HEK293 (cell line): ENCODE results near the gene MCTP1.
A peak's percentile ranks its signal among the peaks of the same experiment; 100 is the strongest.

Experiments
- CTCF ChIA-PET: fragments of 350-600 bp; formaldehyde crosslinking; extraction: SDS; loops from one replicate; lab custom pipeline; 2021; ENCODE audit warnings: antibody characterized with exemption; lab: Yijun Ruan, JAX
- POLR2A ChIA-PET: fragments of 300-600 bp; formaldehyde crosslinking; extraction: SDS; loops from one replicate; lab custom pipeline; 2020; ENCODE audit warnings: antibody characterized with exemption, inconsistent platforms; lab: Yijun Ruan, JAX
- H3K27ac ChIP-seq: fragments of 200-500 bp; sonication (Bioruptor generic); 2 replicates; pipeline ENCODE4 v1.5.1; 2014; ENCODE audit warnings: low read depth, low read length, control low read depth, inconsistent platforms; ENCODE audit errors: extremely low read depth
- H3K36me3 ChIP-seq, 2 experiments: fragments of 200-500 bp in 1 of 2; sonication (Bioruptor generic) in 1 of 2; 1 replicate in 1 of 2; 2 replicates in 1 of 2; pipeline ENCODE4 v1.5.1; 2014 to 2017; ENCODE audit warnings: inconsistent platforms in 2 of 2, low read length in 2 of 2; ENCODE audit not compliant: control insufficient read depth in 2 of 2, insufficient read depth in 1 of 2
- H3K4me1 ChIP-seq: fragments of 200-500 bp; sonication (Bioruptor generic); 2 replicates; pipeline ENCODE4 v1.5.1; 2014; ENCODE audit warnings: mild to moderate bottlenecking, low read length, inconsistent platforms; ENCODE audit not compliant: control insufficient read depth, insufficient read depth
- H3K4me3 ChIP-seq: 2 replicates; pipeline ENCODE4 v1.5.1; 2011; ENCODE audit warnings: low read depth, mild to moderate bottlenecking, control low read depth, low read length, moderate library complexity
- H3K9me3 ChIP-seq: fragments of 200-500 bp; sonication (Bioruptor generic); 2 replicates; pipeline ENCODE4 v1.5.1; 2014; ENCODE audit warnings: low read depth, low read length, inconsistent platforms; ENCODE audit not compliant: control insufficient read depth, insufficient read depth
- FEZF1 ChIP-seq: fragments of 450-650 bp; formaldehyde crosslinking; IDR thresholded peaks from 2 replicates; pipeline ENCODE4 v1.5.1; 2016; ENCODE audit warnings: missing biosample characterization, missing genetic modification characterization
- KLF1 ChIP-seq: fragments of 450-650 bp; formaldehyde crosslinking; IDR thresholded peaks from 2 replicates; pipeline ENCODE4 v1.5.1; 2016; ENCODE audit warnings: missing biosample characterization, missing genetic modification characterization
- KLF10 ChIP-seq: fragments of 450-650 bp; IDR thresholded peaks from 2 replicates; pipeline ENCODE4 v1.5.1; 2018; ENCODE audit warnings: missing biosample characterization, mild to moderate bottlenecking, missing genetic modification characterization
- WT1 ChIP-seq: fragments of 450-650 bp; formaldehyde crosslinking; IDR thresholded peaks from 2 replicates; pipeline ENCODE4 v1.5.1; 2016; ENCODE audit warnings: missing biosample characterization, missing genetic modification characterization
- ZBTB20 ChIP-seq: fragments of 450-650 bp; formaldehyde crosslinking; IDR thresholded peaks from 2 replicates; pipeline ENCODE4 v1.5.1; 2016; ENCODE audit warnings: missing biosample characterization, missing genetic modification characterization
- ZEB2 ChIP-seq: fragments of 450-650 bp; formaldehyde crosslinking; IDR thresholded peaks from 2 replicates; pipeline ENCODE4 v1.5.1; 2016; ENCODE audit warnings: missing biosample characterization, missing genetic modification characterization
- ZFP69B ChIP-seq: fragments of 450-650 bp; formaldehyde crosslinking; IDR thresholded peaks from 2 replicates; pipeline ENCODE4 v1.5.1; 2016; ENCODE audit warnings: missing biosample characterization, missing genetic modification characterization
- ZNF112 ChIP-seq: fragments of 450-650 bp; formaldehyde crosslinking; IDR thresholded peaks from 2 replicates; pipeline ENCODE4 v1.5.0; 2017; ENCODE audit warnings: missing biosample characterization, missing genetic modification characterization
- ZNF2 ChIP-seq: fragments of 450-650 bp; formaldehyde crosslinking; IDR thresholded peaks from 2 replicates; pipeline ENCODE4 v1.5.1; 2016; ENCODE audit warnings: missing biosample characterization, missing genetic modification characterization
- ZNF221 ChIP-seq: fragments of 450-650 bp; formaldehyde crosslinking; IDR thresholded peaks from 2 replicates; pipeline ENCODE4 v1.5.1; 2017; ENCODE audit warnings: missing biosample characterization, missing genetic modification characterization, borderline replicate concordance
- ZNF311 ChIP-seq: fragments of 450-650 bp; formaldehyde crosslinking; IDR thresholded peaks from 2 replicates; pipeline ENCODE4 v1.5.1; 2017; ENCODE audit warnings: missing biosample characterization, missing genetic modification characterization, borderline replicate concordance
- ZNF354C ChIP-seq: fragments of 450-650 bp; formaldehyde crosslinking; IDR thresholded peaks from 2 replicates; pipeline ENCODE4 v1.5.1; 2016; ENCODE audit warnings: missing biosample characterization, missing genetic modification characterization, low read depth, borderline replicate concordance
- ZNF433 ChIP-seq: fragments of 450-650 bp; formaldehyde crosslinking; IDR thresholded peaks from 2 replicates; pipeline ENCODE4 v1.5.1; 2016; ENCODE audit warnings: missing biosample characterization, missing genetic modification characterization, low read depth
- ZNF571 ChIP-seq: fragments of 450-650 bp; formaldehyde crosslinking; IDR thresholded peaks from 2 replicates; pipeline ENCODE4 v1.5.0; 2017; ENCODE audit warnings: missing biosample characterization, missing genetic modification characterization
- ZNF654 ChIP-seq: fragments of 450-650 bp; formaldehyde crosslinking; IDR thresholded peaks from 2 replicates; pipeline ENCODE4 v1.5.1; 2016; ENCODE audit warnings: low read depth, missing biosample characterization, missing genetic modification characterization
- ZSCAN16 ChIP-seq: fragments of 450-650 bp; formaldehyde crosslinking; IDR thresholded peaks from 2 replicates; pipeline ENCODE4 v1.5.1; 2016; ENCODE audit warnings: missing biosample characterization, missing genetic modification characterization
- TF ChIP-seq, protein P1 (sequence below): fragments of 450-650 bp; formaldehyde crosslinking; conservative IDR thresholded peaks from 2 replicates; pipeline ENCODE4 v1.5.1; 2016; ENCODE audit warnings: low read depth, missing biosample characterization, missing genetic modification characterization
- TF ChIP-seq, protein P2 (sequence below): fragments of 450-650 bp; formaldehyde crosslinking; IDR thresholded peaks from 2 replicates; pipeline ENCODE4 v1.5.1; 2016; ENCODE audit warnings: missing biosample characterization, missing genetic modification characterization
- TF ChIP-seq, protein P3 (sequence below): fragments of 450-650 bp; formaldehyde crosslinking; IDR thresholded peaks from 2 replicates; pipeline ENCODE4 v1.5.1; 2016; ENCODE audit warnings: missing biosample characterization, missing genetic modification characterization

Gene MCTP1

DNA sequence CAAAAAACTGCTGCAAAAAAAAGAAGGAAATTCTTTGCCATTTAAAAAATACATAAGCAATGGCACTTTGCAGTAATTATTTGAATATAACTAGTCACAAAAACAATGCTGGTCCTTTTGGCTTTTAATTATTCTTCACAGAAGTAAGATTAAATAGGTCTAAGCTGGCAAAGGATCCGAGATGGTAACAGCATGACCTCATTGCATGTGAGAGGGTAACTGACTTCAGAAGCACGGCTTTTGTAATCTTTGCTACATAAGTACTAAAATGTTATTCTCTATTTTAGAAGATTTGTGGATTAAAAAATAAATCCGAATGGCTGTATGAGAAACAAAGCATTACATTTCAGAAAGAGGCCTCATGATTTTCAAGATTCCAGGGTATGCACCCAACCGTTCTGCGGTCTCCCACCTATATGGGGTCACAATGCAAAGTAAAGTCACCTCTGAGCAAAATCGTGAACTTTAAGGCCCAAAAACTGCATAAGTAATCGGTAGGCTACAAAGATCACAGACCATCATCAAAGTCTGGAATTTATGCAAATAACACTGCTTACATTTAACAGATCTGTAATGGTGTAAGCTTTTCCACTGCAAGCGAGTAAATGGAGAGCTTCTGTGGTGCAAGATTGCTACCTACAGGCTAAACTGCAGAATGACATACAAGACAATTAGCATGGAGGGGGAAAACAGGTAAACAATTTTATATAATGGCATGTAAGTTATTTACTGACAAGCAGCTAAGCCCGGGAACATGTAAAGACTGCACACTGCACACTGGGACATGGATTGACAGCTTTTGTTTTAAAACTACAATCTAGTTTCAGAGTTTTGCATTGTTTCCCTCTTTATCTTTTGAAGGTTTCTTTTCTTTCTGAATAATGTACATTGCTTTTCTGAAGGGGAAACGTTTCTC lies 434.8 kb downstream of the MCTP1 start:
- H3K9me3 ChIP-seq = no peaks in the 10 kb centered on the region
- POLR2A ChIA-PET = no interaction called here
- peaks cover 3% of the 10 kb centered on the region; the same call in 1 of the 2 replicates for H3K4me1 ChIP-seq
- no peak overlapping the region for H3K4me3 ChIP-seq
- H3K27ac ChIP-seq = no peak overlapping the region
- no peaks in the 10 kb centered on the region for H3K36me3 ChIP-seq
- TF ChIP-seq ZFP69B (tag by site-specific recombination) (no peak), KLF10 (tag by site-specific recombination) (no peak), ZNF354C (no peak), ZNF112 (tag by site-specific recombination) (no peak), ZNF2 (tag by site-specific recombination) (0 out of 2 replicates have a peak, but pooled peaks have one; percentile 39), ZNF221 (tag by site-specific recombination) (no peak), FEZF1 (tag by site-specific recombination) (no peak), WT1 (tag by site-specific recombination) (no peak), ZNF571 (tag by site-specific recombination) (no peak), ZNF654 (peak; percentile 97), ZEB2 (no peak), ZNF433 (tag by site-specific recombination) (no peak), ZSCAN16 (tag by site-specific recombination) (no peak), ZBTB20 (tag by site-specific recombination) (peak; percentile 73), ZNF311 (tag by site-specific recombination) (no peak), KLF1 (no peak)
- TF ChIP-seq, protein P1, sequence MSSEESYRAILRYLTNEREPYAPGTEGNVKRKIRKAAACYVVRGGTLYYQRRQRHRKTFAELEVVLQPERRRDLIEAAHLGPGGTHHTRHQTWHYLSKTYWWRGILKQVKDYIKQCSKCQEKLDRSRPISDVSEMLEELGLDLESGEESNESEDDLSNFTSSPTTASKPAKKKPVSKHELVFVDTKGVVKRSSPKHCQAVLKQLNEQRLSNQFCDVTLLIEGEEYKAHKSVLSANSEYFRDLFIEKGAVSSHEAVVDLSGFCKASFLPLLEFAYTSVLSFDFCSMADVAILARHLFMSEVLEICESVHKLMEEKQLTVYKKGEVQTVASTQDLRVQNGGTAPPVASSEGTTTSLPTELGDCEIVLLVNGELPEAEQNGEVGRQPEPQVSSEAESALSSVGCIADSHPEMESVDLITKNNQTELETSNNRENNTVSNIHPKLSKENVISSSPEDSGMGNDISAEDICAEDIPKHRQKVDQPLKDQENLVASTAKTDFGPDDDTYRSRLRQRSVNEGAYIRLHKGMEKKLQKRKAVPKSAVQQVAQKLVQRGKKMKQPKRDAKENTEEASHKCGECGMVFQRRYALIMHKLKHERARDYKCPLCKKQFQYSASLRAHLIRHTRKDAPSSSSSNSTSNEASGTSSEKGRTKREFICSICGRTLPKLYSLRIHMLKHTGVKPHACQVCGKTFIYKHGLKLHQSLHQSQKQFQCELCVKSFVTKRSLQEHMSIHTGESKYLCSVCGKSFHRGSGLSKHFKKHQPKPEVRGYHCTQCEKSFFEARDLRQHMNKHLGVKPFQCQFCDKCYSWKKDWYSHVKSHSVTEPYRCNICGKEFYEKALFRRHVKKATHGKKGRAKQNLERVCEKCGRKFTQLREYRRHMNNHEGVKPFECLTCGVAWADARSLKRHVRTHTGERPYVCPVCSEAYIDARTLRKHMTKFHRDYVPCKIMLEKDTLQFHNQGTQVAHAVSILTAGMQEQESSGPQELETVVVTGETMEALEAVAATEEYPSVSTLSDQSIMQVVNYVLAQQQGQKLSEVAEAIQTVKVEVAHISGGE (tag by site-specific recombination) = no peak
- TF ChIP-seq, protein P2, sequence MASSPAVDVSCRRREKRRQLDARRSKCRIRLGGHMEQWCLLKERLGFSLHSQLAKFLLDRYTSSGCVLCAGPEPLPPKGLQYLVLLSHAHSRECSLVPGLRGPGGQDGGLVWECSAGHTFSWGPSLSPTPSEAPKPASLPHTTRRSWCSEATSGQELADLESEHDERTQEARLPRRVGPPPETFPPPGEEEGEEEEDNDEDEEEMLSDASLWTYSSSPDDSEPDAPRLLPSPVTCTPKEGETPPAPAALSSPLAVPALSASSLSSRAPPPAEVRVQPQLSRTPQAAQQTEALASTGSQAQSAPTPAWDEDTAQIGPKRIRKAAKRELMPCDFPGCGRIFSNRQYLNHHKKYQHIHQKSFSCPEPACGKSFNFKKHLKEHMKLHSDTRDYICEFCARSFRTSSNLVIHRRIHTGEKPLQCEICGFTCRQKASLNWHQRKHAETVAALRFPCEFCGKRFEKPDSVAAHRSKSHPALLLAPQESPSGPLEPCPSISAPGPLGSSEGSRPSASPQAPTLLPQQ (tag by site-specific recombination) = no peak
- TF ChIP-seq, protein P3, sequence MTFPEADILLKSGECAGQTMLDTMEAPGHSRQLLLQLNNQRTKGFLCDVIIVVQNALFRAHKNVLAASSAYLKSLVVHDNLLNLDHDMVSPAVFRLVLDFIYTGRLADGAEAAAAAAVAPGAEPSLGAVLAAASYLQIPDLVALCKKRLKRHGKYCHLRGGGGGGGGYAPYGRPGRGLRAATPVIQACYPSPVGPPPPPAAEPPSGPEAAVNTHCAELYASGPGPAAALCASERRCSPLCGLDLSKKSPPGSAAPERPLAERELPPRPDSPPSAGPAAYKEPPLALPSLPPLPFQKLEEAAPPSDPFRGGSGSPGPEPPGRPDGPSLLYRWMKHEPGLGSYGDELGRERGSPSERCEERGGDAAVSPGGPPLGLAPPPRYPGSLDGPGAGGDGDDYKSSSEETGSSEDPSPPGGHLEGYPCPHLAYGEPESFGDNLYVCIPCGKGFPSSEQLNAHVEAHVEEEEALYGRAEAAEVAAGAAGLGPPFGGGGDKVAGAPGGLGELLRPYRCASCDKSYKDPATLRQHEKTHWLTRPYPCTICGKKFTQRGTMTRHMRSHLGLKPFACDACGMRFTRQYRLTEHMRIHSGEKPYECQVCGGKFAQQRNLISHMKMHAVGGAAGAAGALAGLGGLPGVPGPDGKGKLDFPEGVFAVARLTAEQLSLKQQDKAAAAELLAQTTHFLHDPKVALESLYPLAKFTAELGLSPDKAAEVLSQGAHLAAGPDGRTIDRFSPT (tag by site-specific recombination) = no peak
- CTCF ChIA-PET = interaction anchor here (0.5 to 2.1 kb wide), 16 partner anchors 8 to 1496 kb away, joined by 3 to 18 read pairs (median 3); no protein-coding TSS in a partner anchor
